ENCODE results near the gene RPAP3. TPM values are rescaled to one million over a fixed set of nuclear protein-coding genes. Genes with fewer than 3 reads are reported as not detected.

Gene RPAP3
- total and polyA plus RNA-seq, 4 donors, result 4.6 to 22.7 (median 13.2) TPM

GRCh38 chr12:47737936-47738594 lies 32.2 kb upstream of the RPAP3 start:
- H3K27ac ChIP-seq (ENCODE audit: low read depth in 1 of 2, low read length in 2 of 2), result peak overlapping the region in 1 of 2 donors; percentile 55
- intact Hi-C loops (cut with DNase I), result loop anchor here in 1 of 2 donors (2.0 kb wide), 1 partner anchor 21 kb away; no protein-coding TSS in a partner anchor

DNA sequence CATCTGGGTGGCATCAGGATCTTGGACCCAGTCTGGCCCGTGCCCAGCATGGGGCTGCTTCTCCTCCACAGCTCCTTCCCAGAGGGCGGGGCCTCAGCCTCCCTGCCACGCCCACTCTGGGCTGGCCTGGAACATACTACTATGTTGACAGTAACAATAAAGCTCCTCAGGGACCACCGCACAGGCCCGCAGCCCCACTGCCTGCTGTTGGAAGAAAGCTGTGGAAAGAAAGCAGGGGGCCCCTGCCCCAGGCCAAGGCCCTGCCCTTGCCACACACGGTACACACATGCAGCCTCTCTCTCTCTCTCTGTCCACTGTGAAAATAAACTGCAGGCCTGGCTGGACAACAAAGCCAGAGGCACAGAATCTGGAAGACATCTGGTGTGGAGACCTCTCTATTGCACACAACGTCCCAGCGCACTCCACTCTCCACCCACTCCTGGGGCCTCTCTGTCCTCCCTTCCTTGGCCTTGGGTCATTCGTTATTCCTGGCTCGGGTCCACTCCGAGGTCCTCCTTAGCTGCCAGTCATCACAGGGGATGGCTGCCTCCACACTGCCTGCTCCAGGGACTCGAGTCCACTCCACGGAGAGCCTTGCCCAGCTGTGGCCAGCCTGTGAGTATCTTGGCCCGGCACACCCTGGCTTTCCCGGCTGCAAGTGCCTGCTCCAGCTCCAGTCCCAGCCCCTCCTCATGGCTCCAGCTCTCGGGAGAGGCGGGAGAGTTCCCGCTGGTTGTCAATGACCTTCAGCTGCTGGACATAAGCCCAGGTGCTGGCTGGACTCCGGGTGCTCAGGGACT lies 31.2 kb upstream of the RPAP3 start:
- WGBS, 2 donors, result 10% methylated on average over 19 of the region's 19 CpGs
- Histone ChIP-seq H3K4me1 (ENCODE audit: control insufficient read depth in 1 of 2, insufficient read depth in 2 of 2, low read length in 2 of 2) (peaks cover 0 to 1% of the 10 kb centered on the region in 2 donors), H3K27me3 (ENCODE audit: control insufficient read depth in 1 of 2, insufficient read depth in 2 of 2, low read length in 1 of 2) (no peaks in the 10 kb centered on the region), H3K36me3 (ENCODE audit: control insufficient read depth in 1 of 2, insufficient read depth in 2 of 2, low read length in 1 of 2) (no peaks in the 10 kb centered on the region), H3K9me3 (ENCODE audit: control insufficient read depth, low read length) (no peaks in the 10 kb centered on the region), H3K27ac (ENCODE audit: low read depth in 1 of 2, low read length in 2 of 2) (peak overlapping the region; percentile 10 to 90), H3K4me3 (ENCODE audit: low read length in 2 of 2) (no peak overlapping the region)
- intact Hi-C loops (cut with DNase I), result loop anchor here in 1 of 2 donors (2.0 kb wide), 1 partner anchor 20 kb away; no protein-coding TSS in a partner anchor
- peak; percentile 91 for ATAC-seq (ENCODE audit: low FRiP score)
- peak; percentile 93 to 95 for DNase-seq

More at GRCh38 chr12:47737936-47738594, 32.2 kb upstream of the RPAP3 start:
- H3K36me3 ChIP-seq (ENCODE audit: control insufficient read depth in 1 of 2, insufficient read depth in 2 of 2, low read length in 1 of 2), result no peaks in the 10 kb centered on the region
- peaks cover 0 to 1% of the 10 kb centered on the region in 2 donors for H3K4me1 ChIP-seq (ENCODE audit: control insufficient read depth in 1 of 2, insufficient read depth in 2 of 2, low read length in 2 of 2)
- ATAC-seq (ENCODE audit: low FRiP score) (no peak), DNase-seq (no peak)
- H3K4me3 ChIP-seq (ENCODE audit: low read length in 2 of 2), result no peak overlapping the region
- H3K9me3 ChIP-seq (ENCODE audit: control insufficient read depth, low read length), result no peaks in the 10 kb centered on the region
- 84 to 87% methylated on average over 17 of the region's 17 CpGs for WGBS, 2 donors
- H3K27me3 ChIP-seq (ENCODE audit: control insufficient read depth in 1 of 2, insufficient read depth in 2 of 2, low read length in 1 of 2), result no peaks in the 10 kb centered on the region

DNA sequence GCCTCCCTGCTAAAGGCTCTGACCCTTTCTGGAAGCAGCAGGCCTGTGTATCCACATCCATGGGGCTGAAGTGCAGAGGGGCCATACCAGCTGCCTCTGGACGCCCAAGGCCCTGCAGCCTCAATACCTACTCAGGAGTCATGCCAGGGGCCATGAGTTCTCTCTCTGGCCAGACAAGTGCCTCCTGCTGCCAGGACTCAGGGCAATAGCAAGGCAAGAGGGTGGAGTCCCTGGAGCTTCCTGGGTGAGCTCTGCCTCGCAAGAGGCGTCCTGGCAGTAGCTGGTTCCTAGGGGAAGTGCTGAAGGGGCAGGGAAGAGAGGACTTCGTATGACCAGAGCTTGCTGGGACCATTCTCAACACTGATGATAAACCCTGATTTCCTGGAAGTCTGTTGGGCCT lies 30.4 kb upstream of the RPAP3 start:
- H3K9me3 ChIP-seq (ENCODE audit: control insufficient read depth, low read length), result no peaks in the 10 kb centered on the region
- 14 to 30% methylated on average over 4 of the region's 4 CpGs for WGBS, 2 donors
- H3K27me3 ChIP-seq (ENCODE audit: control insufficient read depth in 1 of 2, insufficient read depth in 2 of 2, low read length in 1 of 2), result no peaks in the 10 kb centered on the region
- no peak overlapping the region for H3K4me3 ChIP-seq (ENCODE audit: low read length in 2 of 2)
- H3K4me1 ChIP-seq (ENCODE audit: control insufficient read depth in 1 of 2, insufficient read depth in 2 of 2, low read length in 2 of 2), result peaks cover 0 to 1% of the 10 kb centered on the region in 2 donors
- no peaks in the 10 kb centered on the region for H3K36me3 ChIP-seq (ENCODE audit: control insufficient read depth in 1 of 2, insufficient read depth in 2 of 2, low read length in 1 of 2)
- no peak for ATAC-seq (ENCODE audit: low FRiP score)
- peak overlapping the region in 1 of 2 donors; percentile 90 for H3K27ac ChIP-seq (ENCODE audit: low read depth in 1 of 2, low read length in 2 of 2)
- intact Hi-C loops (cut with DNase I), result loop anchor here in 1 of 2 donors (2.0 kb wide), 1 partner anchor 19 kb away; no protein-coding TSS in a partner anchor
- DNase-seq, result no peak

DNA sequence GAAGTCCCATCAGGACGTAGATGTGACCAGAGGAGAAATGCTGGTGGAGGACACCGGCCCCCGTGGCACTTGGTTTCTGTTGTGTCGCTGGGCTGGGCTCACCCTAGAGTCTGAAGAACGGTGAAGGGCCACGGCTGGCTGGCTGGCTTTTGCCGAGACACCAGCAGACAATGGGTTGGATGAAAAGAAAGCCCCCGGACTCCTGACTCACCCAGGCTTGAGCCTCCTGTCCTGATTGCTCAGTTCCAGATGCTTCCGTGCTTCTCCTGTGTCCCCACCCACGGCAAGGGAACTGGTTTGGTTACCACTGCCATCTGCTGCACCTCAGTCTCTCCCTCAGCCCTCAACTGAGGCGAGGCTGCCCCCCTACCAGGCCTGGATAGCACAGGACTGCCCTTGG lies 29.8 kb upstream of the RPAP3 start:
- Histone ChIP-seq H3K4me3 (ENCODE audit: low read length in 2 of 2) (no peak overlapping the region), H3K36me3 (ENCODE audit: control insufficient read depth in 1 of 2, insufficient read depth in 2 of 2, low read length in 1 of 2) (no peaks in the 10 kb centered on the region), H3K27ac (ENCODE audit: low read depth in 1 of 2, low read length in 2 of 2) (no peak overlapping the region), H3K4me1 (ENCODE audit: control insufficient read depth in 1 of 2, insufficient read depth in 2 of 2, low read length in 2 of 2) (peaks cover 0 to 1% of the 10 kb centered on the region in 2 donors), H3K27me3 (ENCODE audit: control insufficient read depth in 1 of 2, insufficient read depth in 2 of 2, low read length in 1 of 2) (no peaks in the 10 kb centered on the region), H3K9me3 (ENCODE audit: control insufficient read depth, low read length) (no peaks in the 10 kb centered on the region)
- intact Hi-C loops (cut with DNase I), result loop anchor here in 1 of 2 donors (2.0 kb wide), 1 partner anchor 19 kb away; no protein-coding TSS in a partner anchor
- no peak for DNase-seq
- ATAC-seq (ENCODE audit: low FRiP score), result no peak
- WGBS, 2 donors, result 96 to 97% methylated on average over 11 of the region's 11 CpGs

DNA sequence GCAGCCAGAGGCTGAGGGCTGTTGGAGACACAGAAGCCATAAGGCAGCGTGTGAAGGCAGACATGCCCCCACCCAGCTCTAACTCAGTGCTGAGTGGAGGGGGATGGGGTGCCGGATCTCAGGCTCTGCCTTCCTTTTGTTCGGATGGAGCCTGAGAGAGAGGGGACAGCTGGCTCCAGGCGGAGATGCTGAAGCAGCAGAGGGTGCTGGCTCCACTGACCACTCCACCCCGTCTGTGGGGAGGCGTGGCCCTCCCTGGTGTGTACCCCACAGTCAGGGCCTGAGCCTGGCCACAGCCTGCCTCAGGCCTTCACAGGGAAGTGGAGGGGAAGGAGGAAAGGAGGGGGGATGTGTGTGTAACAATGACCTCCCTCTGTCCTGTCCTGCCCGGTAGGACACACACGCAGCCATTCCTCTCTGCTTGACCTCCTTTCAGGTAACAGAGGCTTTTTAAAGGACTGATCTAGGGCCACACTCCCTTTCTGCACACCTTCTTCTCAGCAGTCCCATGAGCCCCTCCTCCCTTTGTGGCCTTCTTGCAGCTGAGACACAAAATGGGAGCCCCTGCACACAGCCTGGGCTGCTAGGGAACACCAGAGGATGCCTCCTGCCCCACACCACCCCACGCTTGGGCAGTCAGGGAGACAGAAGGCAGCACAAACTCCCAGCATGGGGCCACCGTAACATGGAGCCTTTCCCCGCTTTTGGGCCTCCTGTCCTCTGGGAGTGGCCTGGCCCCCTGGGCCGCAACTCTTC lies 29.1 kb upstream of the RPAP3 start:
- no peaks in the 10 kb centered on the region for H3K9me3 ChIP-seq (ENCODE audit: control insufficient read depth, low read length)
- WGBS, 2 donors, result 92% methylated on average over 12 of the region's 12 CpGs
- DNase-seq, result no peak
- no peak for ATAC-seq (ENCODE audit: low FRiP score)
- no peak overlapping the region for H3K27ac ChIP-seq (ENCODE audit: low read depth in 1 of 2, low read length in 2 of 2)
- intact Hi-C loops (cut with DNase I), result no loop called here
- no peaks in the 10 kb centered on the region for H3K36me3 ChIP-seq (ENCODE audit: control insufficient read depth in 1 of 2, insufficient read depth in 2 of 2, low read length in 1 of 2)
- no peaks in the 10 kb centered on the region for H3K27me3 ChIP-seq (ENCODE audit: control insufficient read depth in 1 of 2, insufficient read depth in 2 of 2, low read length in 1 of 2)
- H3K4me1 ChIP-seq (ENCODE audit: control insufficient read depth in 1 of 2, insufficient read depth in 2 of 2, low read length in 2 of 2), result peaks cover 0 to 1% of the 10 kb centered on the region in 2 donors
- no peak overlapping the region for H3K4me3 ChIP-seq (ENCODE audit: low read length in 2 of 2)

DNA sequence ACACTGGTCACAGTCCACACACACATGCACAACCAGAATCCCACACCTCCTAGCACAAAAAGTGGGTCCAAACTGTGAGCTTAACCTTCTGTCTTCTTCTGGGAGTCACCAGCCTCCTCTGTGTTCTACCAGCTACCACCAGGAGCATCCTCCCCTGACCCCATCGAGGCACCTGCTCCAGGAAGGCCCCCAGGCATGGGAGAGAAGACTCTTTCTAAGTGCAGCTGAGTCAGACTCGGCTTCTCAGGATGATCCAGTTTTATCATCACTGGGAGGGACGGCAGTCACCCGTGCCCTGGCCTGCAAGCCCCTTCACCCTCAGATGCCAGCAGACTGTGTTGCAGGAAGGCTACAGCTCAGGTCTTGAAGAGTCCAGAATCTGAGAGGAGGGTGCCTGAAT lies 27.3 kb upstream of the RPAP3 start:
- Histone ChIP-seq H3K4me1 (ENCODE audit: control insufficient read depth in 1 of 2, insufficient read depth in 2 of 2, low read length in 2 of 2) (peaks cover 0 to 1% of the 10 kb centered on the region in 2 donors), H3K36me3 (ENCODE audit: control insufficient read depth in 1 of 2, insufficient read depth in 2 of 2, low read length in 1 of 2) (no peaks in the 10 kb centered on the region), H3K9me3 (ENCODE audit: control insufficient read depth, low read length) (no peaks in the 10 kb centered on the region), H3K4me3 (ENCODE audit: low read length in 2 of 2) (no peak overlapping the region), H3K27me3 (ENCODE audit: control insufficient read depth in 1 of 2, insufficient read depth in 2 of 2, low read length in 1 of 2) (no peaks in the 10 kb centered on the region), H3K27ac (ENCODE audit: low read depth in 1 of 2, low read length in 2 of 2) (no peak overlapping the region)
- DNase-seq (no peak), ATAC-seq (ENCODE audit: low FRiP score) (no peak)
- intact Hi-C loops (cut with DNase I), result no loop called here
- 89 to 93% methylated on average over 4 of the region's 4 CpGs for WGBS, 2 donors

GRCh38 chr12:47732504-47732903 lies 26.7 kb upstream of the RPAP3 start:
- WGBS, 2 donors, result 88 to 97% methylated on average over 2 of the region's 2 CpGs
- peaks cover 0 to 1% of the 10 kb centered on the region in 2 donors for H3K4me1 ChIP-seq (ENCODE audit: control insufficient read depth in 1 of 2, insufficient read depth in 2 of 2, low read length in 2 of 2)
- intact Hi-C loops (cut with DNase I), result no loop called here

GRCh38 chr12:47731723-47732122 lies 25.9 kb upstream of the RPAP3 start:
- Histone ChIP-seq H3K27ac (ENCODE audit: low read depth in 1 of 2, low read length in 2 of 2) (no peak overlapping the region), H3K9me3 (ENCODE audit: control insufficient read depth, low read length) (no peaks in the 10 kb centered on the region), H3K27me3 (ENCODE audit: control insufficient read depth in 1 of 2, insufficient read depth in 2 of 2, low read length in 1 of 2) (no peaks in the 10 kb centered on the region), H3K36me3 (ENCODE audit: control insufficient read depth in 1 of 2, insufficient read depth in 2 of 2, low read length in 1 of 2) (no peaks in the 10 kb centered on the region), H3K4me1 (ENCODE audit: control insufficient read depth in 1 of 2, insufficient read depth in 2 of 2, low read length in 2 of 2) (peaks cover 0 to 1% of the 10 kb centered on the region in 2 donors), H3K4me3 (ENCODE audit: low read length in 2 of 2) (no peak overlapping the region)
- ATAC-seq (ENCODE audit: low FRiP score) (no peak), DNase-seq (no peak)
- WGBS, 2 donors, result 72 to 78% methylated on average over 5 of the region's 5 CpGs
- intact Hi-C loops (cut with DNase I), result no loop called here

More at GRCh38 chr12:47732504-47732903, 26.7 kb upstream of the RPAP3 start:
- no peaks in the 10 kb centered on the region for H3K9me3 ChIP-seq (ENCODE audit: control insufficient read depth, low read length)
- no peak overlapping the region for H3K4me3 ChIP-seq (ENCODE audit: low read length in 2 of 2)
- no peak overlapping the region for H3K27ac ChIP-seq (ENCODE audit: low read depth in 1 of 2, low read length in 2 of 2)
- no peaks in the 10 kb centered on the region for H3K27me3 ChIP-seq (ENCODE audit: control insufficient read depth in 1 of 2, insufficient read depth in 2 of 2, low read length in 1 of 2)
- no peak for DNase-seq
- no peaks in the 10 kb centered on the region for H3K36me3 ChIP-seq (ENCODE audit: control insufficient read depth in 1 of 2, insufficient read depth in 2 of 2, low read length in 1 of 2)
- ATAC-seq (ENCODE audit: low FRiP score), result no peak

All from aorta (tissue), 5 donors.